BLaER1 (cell line): Measurements from ENCODE around the gene ECM1.

ENCODE experiments used
- H3K27ac ChIP-seq: shearing (Covaris generic); formaldehyde crosslinking; 2 replicates; pipeline ENCODE4 v1.8.1; 2022
- H3K27me3 ChIP-seq: shearing (Covaris generic); formaldehyde crosslinking; 2 replicates; pipeline ENCODE4 v1.8.1; 2022
- H3K36me3 ChIP-seq: shearing (Covaris generic); formaldehyde crosslinking; 2 replicates; pipeline ENCODE4 v1.8.1; 2022
- H3K4me1 ChIP-seq: shearing (Covaris generic); formaldehyde crosslinking; 2 replicates; pipeline ENCODE4 v1.8.1; 2022
- H3K4me2 ChIP-seq: shearing (Covaris generic); formaldehyde crosslinking; 2 replicates; pipeline ENCODE4 v1.8.1; 2022
- H3K4me3 ChIP-seq: shearing (Covaris generic); formaldehyde crosslinking; 2 replicates; pipeline ENCODE4 v1.8.1; 2022
- H3K9ac ChIP-seq: shearing (Covaris generic); formaldehyde crosslinking; 2 replicates; pipeline ENCODE4 v1.8.1; 2022
- H3K9me3 ChIP-seq: shearing (Covaris generic); formaldehyde crosslinking; 2 replicates; pipeline ENCODE4 v1.8.1; 2022
- H4K20me1 ChIP-seq: shearing (Covaris generic); formaldehyde crosslinking; 2 replicates; pipeline ENCODE4 v1.8.1; 2022
- Cebpa-rat ChIP-seq: shearing (Covaris generic); IDR thresholded peaks from 2 replicates; pipeline ENCODE4 v1.8.1; 2022

The ECM1 gene

DNA sequence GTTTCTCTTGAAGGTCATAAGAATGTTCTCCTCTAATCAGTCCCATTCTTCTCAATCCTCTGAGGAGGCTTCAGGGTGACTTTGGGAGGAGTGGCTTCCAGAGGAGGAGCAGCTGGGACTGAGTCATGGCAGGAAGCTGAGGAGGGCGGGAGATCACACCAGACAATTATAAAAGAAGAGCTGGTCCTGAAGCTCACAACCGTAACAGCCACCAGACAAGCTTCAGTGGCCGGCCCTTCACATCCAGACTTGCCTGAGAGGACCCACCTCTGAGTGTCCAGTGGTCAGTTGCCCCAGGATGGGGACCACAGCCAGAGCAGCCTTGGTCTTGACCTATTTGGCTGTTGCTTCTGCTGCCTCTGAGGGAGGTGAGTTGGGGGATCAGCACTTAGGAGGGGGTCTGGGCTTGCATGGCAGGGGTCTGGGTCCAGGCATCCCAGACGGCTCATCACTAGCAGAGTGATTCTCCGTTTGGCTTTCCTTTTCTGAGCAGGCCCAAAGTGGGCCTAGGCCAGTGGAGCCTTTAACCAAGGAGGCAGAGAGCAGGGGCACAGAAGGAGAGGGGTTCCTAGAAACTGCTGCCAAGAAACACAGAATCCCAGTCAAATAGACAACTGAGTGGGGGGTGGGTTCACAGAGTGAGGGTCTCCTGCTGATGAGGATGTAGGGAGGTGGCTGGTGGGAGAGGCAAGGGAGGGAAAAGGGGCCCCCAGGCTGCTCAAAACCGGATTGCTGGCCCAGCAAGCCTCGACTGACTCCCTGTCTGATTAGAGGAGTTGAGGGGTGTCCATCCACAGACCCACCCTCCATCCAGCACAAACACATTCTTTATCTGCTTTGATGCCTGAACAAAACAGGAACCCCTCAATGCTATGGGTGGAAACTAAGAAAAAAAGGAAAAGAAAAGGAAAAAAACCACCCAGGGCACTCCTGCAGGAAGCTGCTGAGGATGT is at the start of gene ECM1:
TSS of gene ECM1 (plus strand) at position 198 of the 953 bp plus-strand sequence. CDS start at position 299, 101 bp downstream.
- Histone ChIP-seq H3K9ac (peak within 1 kb of the TSS; percentile 77), H3K27ac (peak within 1 kb of the TSS; percentile 80), H4K20me1 (no peaks in the 10 kb centered on the region), H3K9me3 (no peaks in the 10 kb centered on the region), H3K4me1 (peaks cover 61% of the 10 kb centered on the region), H3K4me3 (peak within 1 kb of the TSS; percentile 57), H3K36me3 (peaks cover 59% of the 10 kb centered on the region), H3K27me3 (no peaks in the 10 kb centered on the region), H3K4me2 (peak within 1 kb of the TSS; percentile 83)
- TF ChIP-seq Cebpa-rat: no peak

DNA sequence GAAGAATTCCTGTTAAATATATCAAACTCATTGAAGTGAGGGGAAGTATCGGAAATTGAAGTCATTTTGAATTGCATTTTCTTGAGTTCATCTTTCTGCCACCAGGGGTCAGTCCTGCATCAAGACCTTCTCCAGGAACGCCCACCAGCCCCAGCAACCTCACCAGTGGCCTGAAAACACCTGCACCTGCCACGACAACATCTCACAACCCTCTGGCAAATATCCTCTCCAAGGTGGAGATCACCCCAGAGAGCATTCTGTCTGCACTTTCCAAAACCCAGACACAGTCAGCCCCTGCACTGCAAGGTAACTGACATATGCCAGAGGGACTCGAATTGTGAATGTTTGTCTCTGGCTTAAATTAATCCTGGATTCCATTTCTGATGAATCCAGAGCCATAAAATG is 43.5 kb upstream of the ECM1 start:
- Histone ChIP-seq H3K4me2 (no peak overlapping the region), H3K36me3 (peaks cover 90% of the 10 kb centered on the region), H4K20me1 (peaks cover 5% of the 10 kb centered on the region; the same call in 1 of the 2 replicates), H3K9me3 (no peaks in the 10 kb centered on the region), H3K4me3 (no peak overlapping the region), H3K27me3 (no peaks in the 10 kb centered on the region), H3K9ac (no peak overlapping the region), H3K4me1 (no peaks in the 10 kb centered on the region), H3K27ac (no peak overlapping the region)
- TF ChIP-seq Cebpa-rat: no peak

DNA sequence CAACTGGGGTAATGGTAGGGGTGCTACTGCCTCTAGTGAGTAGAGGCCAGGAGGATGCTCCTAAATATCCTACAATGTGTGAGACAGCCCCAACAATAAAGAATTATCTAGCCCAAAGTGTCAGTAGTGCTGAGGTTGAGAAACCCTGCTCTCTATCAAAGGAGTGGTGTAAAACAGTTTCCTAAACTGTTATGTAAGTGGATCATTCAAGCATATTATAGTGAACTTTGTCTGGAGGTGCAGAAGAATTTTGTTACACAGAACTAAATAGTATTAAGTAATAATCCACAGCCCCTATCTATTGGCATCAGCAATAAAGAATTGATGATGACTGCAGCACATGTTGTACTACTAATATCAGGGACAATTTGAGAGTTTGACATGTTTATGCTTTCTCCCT is 40.9 kb upstream of the ECM1 start:
- no peaks in the 10 kb centered on the region for H3K9me3 ChIP-seq

DNA sequence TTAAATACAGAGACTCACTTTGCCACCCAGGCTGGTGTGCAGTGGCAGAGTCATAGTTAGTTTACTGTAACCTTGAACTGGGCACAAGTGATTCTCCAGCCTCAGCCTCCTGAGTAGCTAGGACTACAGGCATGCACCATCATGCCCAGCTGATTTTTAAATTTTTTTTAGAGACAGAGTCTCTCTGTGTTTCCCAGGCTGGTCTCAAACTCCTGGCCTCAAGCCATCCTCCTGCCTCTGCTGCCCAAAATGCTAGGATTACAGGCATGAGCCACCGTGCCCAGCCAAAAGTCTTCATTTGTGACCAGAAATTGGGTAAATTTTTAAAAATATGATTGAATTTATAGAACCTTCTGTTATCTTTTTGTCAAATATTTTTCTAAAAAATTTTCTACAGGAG is 38.6 kb upstream of the ECM1 start:
- no peak overlapping the region for H3K27ac ChIP-seq
- H3K27me3 ChIP-seq: no peaks in the 10 kb centered on the region
- no peak overlapping the region for H3K4me2 ChIP-seq
- H3K36me3 ChIP-seq: peaks cover 94% of the 10 kb centered on the region
- no peak overlapping the region for H3K4me3 ChIP-seq
- H3K9me3 ChIP-seq: no peaks in the 10 kb centered on the region
- no peak for TF ChIP-seq Cebpa-rat
- H4K20me1 ChIP-seq: peaks cover 5% of the 10 kb centered on the region; the same call in 1 of the 2 replicates
- no peak overlapping the region for H3K9ac ChIP-seq
- H3K4me1 ChIP-seq: no peaks in the 10 kb centered on the region

More for the DNA sequence above, 40.9 kb upstream of the ECM1 start:
- Histone ChIP-seq H3K4me3 (no peak overlapping the region), H3K27ac (no peak overlapping the region), H4K20me1 (peaks cover 5% of the 10 kb centered on the region; the same call in 1 of the 2 replicates), H3K4me1 (no peaks in the 10 kb centered on the region), H3K4me2 (no peak overlapping the region), H3K9ac (no peak overlapping the region), H3K27me3 (no peaks in the 10 kb centered on the region), H3K36me3 (peaks cover 92% of the 10 kb centered on the region)
- no peak for TF ChIP-seq Cebpa-rat

DNA sequence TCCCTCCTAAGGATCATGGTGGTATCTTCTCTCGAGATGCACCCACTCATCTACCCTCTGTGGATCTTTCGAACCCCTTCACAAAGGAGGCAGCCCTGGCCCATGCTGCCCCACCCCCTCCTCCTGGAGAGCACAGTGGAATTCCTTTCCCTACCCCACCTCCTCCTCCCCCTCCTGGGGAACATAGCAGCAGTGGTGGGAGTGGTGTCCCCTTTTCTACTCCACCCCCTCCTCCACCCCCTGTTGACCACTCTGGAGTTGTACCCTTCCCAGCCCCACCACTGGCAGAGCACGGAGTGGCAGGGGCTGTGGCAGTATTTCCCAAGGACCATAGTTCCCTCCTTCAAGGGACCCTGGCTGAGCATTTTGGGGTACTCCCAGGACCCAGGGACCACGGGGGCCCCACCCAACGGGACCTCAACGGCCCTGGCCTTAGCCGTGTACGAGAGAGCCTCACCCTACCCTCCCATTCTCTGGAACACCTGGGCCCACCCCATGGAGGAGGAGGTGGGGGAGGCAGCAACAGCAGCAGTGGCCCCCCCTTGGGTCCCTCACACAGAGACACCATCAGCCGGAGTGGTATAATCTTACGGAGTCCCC is 35.2 kb upstream of the ECM1 start:
- TF ChIP-seq Cebpa-rat: no peak
- no peak overlapping the region for H3K9ac ChIP-seq
- no peaks in the 10 kb centered on the region for H3K9me3 ChIP-seq
- H3K36me3 ChIP-seq: peaks cover 61% of the 10 kb centered on the region
- no peak overlapping the region for H3K4me3 ChIP-seq
- H3K27me3 ChIP-seq: no peaks in the 10 kb centered on the region
- H3K27ac ChIP-seq: no peak overlapping the region
- H4K20me1 ChIP-seq: no peaks in the 10 kb centered on the region
- H3K4me2 ChIP-seq: no peak overlapping the region
- H3K4me1 ChIP-seq: no peaks in the 10 kb centered on the region

DNA sequence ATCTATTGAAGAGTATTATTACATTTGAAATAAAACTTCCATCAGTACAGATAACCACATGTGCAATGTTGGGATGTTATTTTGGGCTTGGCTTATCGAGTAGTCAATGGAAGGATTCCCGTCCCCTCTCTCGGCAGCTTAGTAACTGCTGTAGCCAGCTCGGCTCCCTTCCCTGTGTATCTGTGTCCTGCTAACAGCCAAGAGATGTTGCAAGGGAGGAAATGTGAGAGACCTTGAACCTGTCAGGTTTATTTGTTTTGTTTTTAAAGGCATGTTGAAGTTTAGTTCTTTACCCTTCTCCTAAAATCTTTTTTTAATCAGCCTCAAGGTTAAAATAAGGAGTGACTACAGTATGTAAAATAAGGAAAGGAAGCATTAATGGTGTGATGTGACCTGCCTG is 34.2 kb upstream of the ECM1 start:
- H3K4me3 ChIP-seq: no peak overlapping the region
- H3K36me3 ChIP-seq: peaks cover 51% of the 10 kb centered on the region
- no peaks in the 10 kb centered on the region for H3K27me3 ChIP-seq
- H3K4me1 ChIP-seq: no peaks in the 10 kb centered on the region
- H3K4me2 ChIP-seq: no peak overlapping the region
- TF ChIP-seq Cebpa-rat: no peak
- no peak overlapping the region for H3K27ac ChIP-seq
- no peaks in the 10 kb centered on the region for H4K20me1 ChIP-seq
- no peaks in the 10 kb centered on the region for H3K9me3 ChIP-seq
- no peak overlapping the region for H3K9ac ChIP-seq

DNA sequence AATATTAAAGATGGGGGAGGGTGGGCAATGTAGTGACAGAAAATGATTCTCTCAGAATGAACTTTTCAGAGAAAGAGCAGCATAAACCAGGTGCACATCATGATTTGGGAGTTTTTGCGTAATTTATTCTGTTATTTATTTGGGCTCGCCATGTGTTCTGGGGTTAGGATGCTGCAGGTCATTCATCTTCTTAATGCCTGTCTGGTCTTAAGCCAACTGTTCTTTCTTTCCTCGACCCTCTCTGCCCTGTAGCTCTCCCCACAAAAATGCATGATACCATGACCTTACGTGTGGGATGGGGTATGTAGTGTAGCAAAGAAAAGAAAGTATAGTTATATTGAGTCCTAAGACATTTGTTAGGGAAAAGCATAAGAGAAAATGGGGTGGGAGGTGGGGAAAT is 33.0 kb upstream of the ECM1 start:
- Histone ChIP-seq H4K20me1 (no peaks in the 10 kb centered on the region), H3K9ac (no peak overlapping the region), H3K4me1 (no peaks in the 10 kb centered on the region), H3K27me3 (no peaks in the 10 kb centered on the region), H3K4me3 (no peak overlapping the region), H3K27ac (no peak overlapping the region), H3K9me3 (no peaks in the 10 kb centered on the region), H3K36me3 (peaks cover 42% of the 10 kb centered on the region), H3K4me2 (no peak overlapping the region)
- TF ChIP-seq Cebpa-rat: no peak

DNA sequence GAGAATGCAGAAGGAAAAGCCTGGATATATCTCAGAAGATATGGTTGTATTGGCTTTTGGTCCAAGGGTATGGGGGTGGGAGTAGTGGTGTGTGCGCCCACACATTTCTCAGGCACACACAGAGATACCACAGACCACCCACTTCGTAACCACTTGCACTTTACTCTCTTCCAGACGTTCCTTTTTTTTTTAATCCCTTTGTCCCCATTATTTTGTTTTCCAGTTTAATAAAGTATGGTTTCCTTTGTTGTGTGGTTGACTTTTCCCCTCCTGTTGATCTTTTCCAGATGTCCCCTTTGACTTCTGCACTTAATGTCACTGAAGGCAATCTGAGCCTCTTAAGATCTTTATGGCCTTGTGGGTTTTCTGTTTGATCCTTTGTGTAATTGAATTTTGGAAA is 31.2 kb upstream of the ECM1 start:
- H3K36me3 ChIP-seq: peaks cover 23% of the 10 kb centered on the region
- no peak overlapping the region for H3K27ac ChIP-seq
- no peak overlapping the region for H3K4me2 ChIP-seq
- H3K27me3 ChIP-seq: no peaks in the 10 kb centered on the region
- H3K4me1 ChIP-seq: no peaks in the 10 kb centered on the region
- no peaks in the 10 kb centered on the region for H3K9me3 ChIP-seq
- H3K4me3 ChIP-seq: no peak overlapping the region
- no peak overlapping the region for H3K9ac ChIP-seq
- no peaks in the 10 kb centered on the region for H4K20me1 ChIP-seq
- TF ChIP-seq Cebpa-rat: no peak

DNA sequence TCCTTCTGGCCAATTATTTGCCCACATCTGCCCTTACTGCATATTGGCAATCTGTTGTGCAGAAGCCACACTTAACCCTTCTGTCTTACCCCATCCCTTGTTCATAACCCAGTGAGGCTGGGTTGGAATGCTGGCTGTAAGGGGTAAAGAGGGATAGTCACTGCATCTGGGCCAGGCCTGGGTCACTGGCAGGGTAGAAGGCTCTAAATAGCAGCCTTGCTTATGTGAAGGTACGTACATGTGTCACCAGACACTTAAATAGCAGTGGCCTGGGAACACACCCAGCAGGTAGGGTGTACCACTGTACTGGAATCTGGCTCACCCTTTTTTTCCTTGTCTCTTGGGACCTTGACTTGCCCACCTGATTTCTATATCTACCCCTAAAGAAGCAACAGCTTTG is 30.6 kb upstream of the ECM1 start:
- peaks cover 17% of the 10 kb centered on the region for H3K36me3 ChIP-seq
- no peaks in the 10 kb centered on the region for H3K4me1 ChIP-seq
- H4K20me1 ChIP-seq: no peaks in the 10 kb centered on the region
- H3K9me3 ChIP-seq: no peaks in the 10 kb centered on the region
- no peak overlapping the region for H3K4me3 ChIP-seq
- no peak overlapping the region for H3K27ac ChIP-seq
- no peak for TF ChIP-seq Cebpa-rat
- no peaks in the 10 kb centered on the region for H3K27me3 ChIP-seq
- H3K9ac ChIP-seq: no peak overlapping the region
- H3K4me2 ChIP-seq: no peak overlapping the region

DNA sequence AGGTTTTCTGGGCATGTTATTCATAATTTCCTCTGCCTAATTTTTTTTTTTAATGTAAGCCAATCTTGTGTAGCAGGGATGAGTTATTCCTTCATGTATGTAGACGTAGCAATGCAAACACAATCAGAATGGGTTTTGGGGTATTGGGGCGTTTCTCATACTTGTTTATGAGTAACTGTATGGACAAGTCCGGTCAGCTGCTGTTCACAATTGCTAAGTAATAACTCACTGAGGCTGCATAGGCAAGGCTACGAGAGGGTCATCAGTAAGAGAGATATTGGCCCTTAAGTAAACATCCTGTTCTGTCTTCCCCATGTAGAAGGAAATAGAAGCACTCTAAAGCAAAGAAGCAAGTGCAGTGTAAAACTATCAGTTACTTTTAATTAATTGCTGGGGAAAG is 30.2 kb upstream of the ECM1 start:
- Histone ChIP-seq H3K4me2 (no peak overlapping the region), H3K27ac (no peak overlapping the region), H3K4me3 (no peak overlapping the region), H3K9ac (no peak overlapping the region), H4K20me1 (no peaks in the 10 kb centered on the region), H3K4me1 (no peaks in the 10 kb centered on the region), H3K36me3 (peaks cover 13% of the 10 kb centered on the region), H3K27me3 (no peaks in the 10 kb centered on the region), H3K9me3 (no peaks in the 10 kb centered on the region)
- TF ChIP-seq Cebpa-rat: no peak
